ENCODE results near the gene TSPAN3.

Gene TSPAN3

GRCh38 chr15:77021088-77021481 lies 49.8 kb downstream of the TSPAN3 start:
- no peak for TF ChIP-seq CTCF (IDR thresholded peaks at IDR 0.05; ENCODE audit: low read depth, low read length)
- H3K4me3 ChIP-seq (ENCODE audit: low read depth, low read length): no peak overlapping the region

- no peak overlapping the region for H3K4me3 ChIP-seq (ENCODE audit: low read depth, low read length)
- TF ChIP-seq CTCF (IDR thresholded peaks at IDR 0.05; ENCODE audit: low read depth, low read length): no peak
Observed at GRCh38 chr15:77020348-77021087, 50.4 kb downstream of the TSPAN3 start.

GRCh38 chr15:77019521-77020331 lies 51.2 kb downstream of the TSPAN3 start:
- no peak overlapping the region for H3K4me3 ChIP-seq (ENCODE audit: low read depth, low read length)
- TF ChIP-seq CTCF (IDR thresholded peaks at IDR 0.05; ENCODE audit: low read depth, low read length): no peak

GRCh38 chr15:77018796-77019505 lies 52.0 kb downstream of the TSPAN3 start:
- no peak overlapping the region for H3K4me3 ChIP-seq (ENCODE audit: low read depth, low read length)
- no peak for TF ChIP-seq CTCF (IDR thresholded peaks at IDR 0.05; ENCODE audit: low read depth, low read length)

GRCh38 chr15:77017761-77018720 lies 52.9 kb downstream of the TSPAN3 start:
- H3K4me3 ChIP-seq (ENCODE audit: low read depth, low read length): no peak overlapping the region
- no peak for TF ChIP-seq CTCF (IDR thresholded peaks at IDR 0.05; ENCODE audit: low read depth, low read length)

- TF ChIP-seq CTCF (IDR thresholded peaks at IDR 0.05; ENCODE audit: low read depth, low read length): no peak
- H3K4me3 ChIP-seq (ENCODE audit: low read depth, low read length): no peak overlapping the region
Observed at GRCh38 chr15:77017091-77017660, 53.7 kb downstream of the TSPAN3 start.

Data from WI38 (cell line).